OCI-LY1 (cell line): ENCODE results near the gene ZNF648.

Experiments
- H2AFZ ChIP-seq: fragments of 200-600 bp; sonication (generic), shearing (Covaris generic); 2 replicates; pipeline ENCODE4 v1.6.0; 2014; ENCODE audit warnings: antibody characterized with exemption, mild to moderate bottlenecking, low read length
- H3F3A ChIP-seq: fragments of 200-600 bp; sonication (generic), shearing (Covaris generic); 2 replicates; pipeline ENCODE4 v1.6.0; 2014; ENCODE audit warnings: mild to moderate bottlenecking, antibody characterized with exemption, low read length, moderate library complexity; ENCODE audit not compliant: insufficient read depth
- H3K27ac ChIP-seq: fragments of 200-600 bp; sonication (generic); 2 replicates; pipeline ENCODE4 v1.5.1; 2014; ENCODE audit warnings: low read length, mixed run types, mild to moderate bottlenecking, low read depth; ENCODE audit not compliant: poor library complexity, severe bottlenecking
- H3K27me3 ChIP-seq: fragments of 200-600 bp; sonication (generic); 2 replicates; pipeline ENCODE4 v1.6.0; 2014; ENCODE audit warnings: antibody characterized with exemption, mild to moderate bottlenecking, low read length, moderate library complexity; ENCODE audit not compliant: insufficient read depth
- H3K36me3 ChIP-seq: fragments of 200-600 bp; sonication (generic); 2 replicates; pipeline ENCODE4 v1.6.1; 2014; ENCODE audit warnings: mild to moderate bottlenecking, antibody characterized with exemption, low read length, moderate library complexity, mixed read lengths; ENCODE audit not compliant: insufficient read depth
- H3K4me1 ChIP-seq: fragments of 200-600 bp; sonication (generic); 2 replicates; pipeline ENCODE4 v1.5.1; 2014; ENCODE audit warnings: mild to moderate bottlenecking, low read length, moderate library complexity; ENCODE audit not compliant: insufficient read depth, severe bottlenecking
- H3K4me2 ChIP-seq: fragments of 200-600 bp; sonication (generic), shearing (Covaris generic); 2 replicates; pipeline ENCODE4 v1.6.1; 2014; ENCODE audit warnings: low read length
- H3K4me3 ChIP-seq: fragments of 200-600 bp; sonication (generic); 2 replicates; pipeline ENCODE4 v1.5.1; 2014; ENCODE audit warnings: low read length, low read depth, mild to moderate bottlenecking, mixed read lengths; ENCODE audit not compliant: poor library complexity, severe bottlenecking
- H3K79me2 ChIP-seq: fragments of 200-600 bp; shearing (Covaris generic); 2 replicates; pipeline ENCODE4 v1.6.1; 2016; ENCODE audit warnings: mixed run types, low read length, mixed read lengths; ENCODE audit not compliant: insufficient read depth
- H3K9ac ChIP-seq: fragments of 200-600 bp; sonication (generic), shearing (Covaris generic); 2 replicates; pipeline ENCODE4 v1.6.1; 2014; ENCODE audit warnings: mild to moderate bottlenecking, low read length, mixed read lengths
- H3K9me2 ChIP-seq: fragments of 200-600 bp; sonication (generic), shearing (Covaris generic); 2 replicates; pipeline ENCODE4 v1.6.1; 2014; ENCODE audit warnings: low read depth, mild to moderate bottlenecking, low read length, mixed read lengths
- H3K9me3 ChIP-seq: fragments of 200-600 bp; shearing (Covaris generic); 2 replicates; pipeline ENCODE4 v1.6.1; 2014; ENCODE audit warnings: low read length, mixed read lengths
- H4K20me1 ChIP-seq: fragments of 200-600 bp; sonication (generic), shearing (Covaris generic); 2 replicates; pipeline ENCODE4 v1.6.0; 2016; ENCODE audit warnings: mild to moderate bottlenecking, low read length; ENCODE audit not compliant: insufficient read depth
- EZH2 ChIP-seq: fragments of 200-600 bp; sonication (generic), shearing (Covaris generic); IDR thresholded peaks from 2 replicates; pipeline ENCODE4 v1.8.0; 2017; ENCODE audit warnings: borderline replicate concordance, mixed run types, mild to moderate bottlenecking, antibody characterized with exemption, low read length, moderate library complexity, mixed read lengths
- TF ChIP-seq, protein P1 (sequence below): fragments of 200-600 bp; sonication (generic), shearing (Covaris generic); IDR thresholded peaks from 2 replicates; pipeline ENCODE4 v1.5.1; 2017; ENCODE audit warnings: mild to moderate bottlenecking, antibody characterized with exemption, low read length, moderate library complexity, mixed read lengths

Gene ZNF648

DNA sequence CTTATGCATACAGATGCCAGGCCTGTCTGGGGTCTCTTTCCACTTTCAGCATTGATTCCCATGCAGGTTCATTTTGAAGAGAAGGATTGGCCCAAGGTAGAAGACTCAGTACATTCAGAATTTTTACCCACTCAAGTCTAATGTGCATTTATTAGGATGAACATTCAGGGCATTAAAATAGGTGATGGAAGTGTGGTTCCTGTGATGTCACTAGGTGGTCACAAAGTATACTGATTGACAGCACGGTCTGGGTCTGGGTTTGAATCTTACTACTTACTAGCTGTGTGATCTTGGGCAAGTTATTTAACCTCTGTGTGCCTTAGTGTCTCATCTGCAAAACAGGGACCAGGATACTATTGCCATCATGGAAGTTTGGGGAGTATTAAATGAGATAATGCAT is 711 bp upstream of the ZNF648 start:
- Histone ChIP-seq H3K9me3 (no peaks in the 10 kb centered on the region), H3K9me2 (no peaks in the 10 kb centered on the region), H3K4me3 (no peak overlapping the region), H3F3A (no peaks in the 10 kb centered on the region), H3K9ac (no peak overlapping the region), H3K36me3 (no peaks in the 10 kb centered on the region), H3K79me2 (no peaks in the 10 kb centered on the region), H4K20me1 (no peaks in the 10 kb centered on the region), H3K27me3 (no peaks in the 10 kb centered on the region), H3K4me2 (no peak overlapping the region), H2AFZ (no peak overlapping the region), H3K4me1 (no peaks in the 10 kb centered on the region), H3K27ac (no peak overlapping the region)
- no peak for TF ChIP-seq EZH2
- TF ChIP-seq, protein P1, sequence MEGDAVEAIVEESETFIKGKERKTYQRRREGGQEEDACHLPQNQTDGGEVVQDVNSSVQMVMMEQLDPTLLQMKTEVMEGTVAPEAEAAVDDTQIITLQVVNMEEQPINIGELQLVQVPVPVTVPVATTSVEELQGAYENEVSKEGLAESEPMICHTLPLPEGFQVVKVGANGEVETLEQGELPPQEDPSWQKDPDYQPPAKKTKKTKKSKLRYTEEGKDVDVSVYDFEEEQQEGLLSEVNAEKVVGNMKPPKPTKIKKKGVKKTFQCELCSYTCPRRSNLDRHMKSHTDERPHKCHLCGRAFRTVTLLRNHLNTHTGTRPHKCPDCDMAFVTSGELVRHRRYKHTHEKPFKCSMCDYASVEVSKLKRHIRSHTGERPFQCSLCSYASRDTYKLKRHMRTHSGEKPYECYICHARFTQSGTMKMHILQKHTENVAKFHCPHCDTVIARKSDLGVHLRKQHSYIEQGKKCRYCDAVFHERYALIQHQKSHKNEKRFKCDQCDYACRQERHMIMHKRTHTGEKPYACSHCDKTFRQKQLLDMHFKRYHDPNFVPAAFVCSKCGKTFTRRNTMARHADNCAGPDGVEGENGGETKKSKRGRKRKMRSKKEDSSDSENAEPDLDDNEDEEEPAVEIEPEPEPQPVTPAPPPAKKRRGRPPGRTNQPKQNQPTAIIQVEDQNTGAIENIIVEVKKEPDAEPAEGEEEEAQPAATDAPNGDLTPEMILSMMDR: no peak

DNA sequence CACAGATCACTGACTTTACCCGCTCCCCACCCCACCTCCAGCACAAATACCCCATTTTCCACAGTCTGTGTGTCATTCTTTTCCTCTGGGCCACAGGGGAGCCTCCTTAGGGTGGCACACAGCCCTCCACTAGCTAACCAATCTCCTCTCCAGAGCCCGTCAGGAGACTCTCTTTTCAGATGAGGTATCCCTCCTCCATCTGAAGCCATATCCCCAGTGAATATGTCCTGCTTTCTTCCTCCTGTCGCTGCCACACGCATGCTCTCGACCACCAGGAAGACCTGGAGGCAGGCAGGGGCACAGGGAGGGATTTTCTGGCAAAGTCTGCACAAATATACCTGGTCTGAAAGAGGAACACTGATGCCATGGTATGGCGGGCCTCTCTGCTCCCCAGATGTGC is 635 bp downstream of the ZNF648 start:
- Histone ChIP-seq H3K79me2 (no peaks in the 10 kb centered on the region), H3K4me3 (no peak overlapping the region), H3K9me3 (no peaks in the 10 kb centered on the region), H3K27me3 (no peaks in the 10 kb centered on the region), H3K27ac (no peak overlapping the region), H4K20me1 (no peaks in the 10 kb centered on the region), H3K36me3 (no peaks in the 10 kb centered on the region), H3K9me2 (no peaks in the 10 kb centered on the region), H3K4me2 (no peak overlapping the region), H3F3A (no peaks in the 10 kb centered on the region), H3K4me1 (no peaks in the 10 kb centered on the region), H3K9ac (no peak overlapping the region), H2AFZ (no peak overlapping the region)
- TF ChIP-seq EZH2: no peak

DNA sequence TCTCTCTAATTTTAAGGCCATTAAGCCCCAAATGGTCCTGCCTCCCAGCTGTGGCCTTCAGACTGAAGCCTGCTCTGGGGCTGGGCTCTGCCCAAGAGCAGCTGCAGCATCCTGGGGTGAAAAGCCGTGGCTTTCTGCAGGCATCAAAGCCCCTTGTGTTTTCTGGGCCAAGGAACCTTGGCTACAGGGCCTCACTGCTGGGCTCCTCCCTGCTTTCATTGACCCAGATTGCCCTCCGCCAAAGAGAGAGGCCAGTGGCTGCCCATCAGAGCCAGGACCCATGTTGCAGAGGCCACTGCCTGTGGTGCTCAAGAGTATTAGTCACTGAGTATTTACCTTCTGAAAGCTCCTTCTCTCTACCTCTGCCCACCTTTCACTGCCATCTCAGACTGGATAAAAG is 1.6 kb downstream of the ZNF648 start:
- no peak for TF ChIP-seq EZH2
- TF ChIP-seq, protein P1: no peak
- Histone ChIP-seq H3K4me1 (no peaks in the 10 kb centered on the region), H3K27ac (no peak overlapping the region), H3K79me2 (no peaks in the 10 kb centered on the region), H3K9me2 (no peaks in the 10 kb centered on the region), H3K4me2 (no peak overlapping the region), H3K9me3 (no peaks in the 10 kb centered on the region), H3F3A (no peaks in the 10 kb centered on the region), H3K27me3 (no peaks in the 10 kb centered on the region), H3K36me3 (no peaks in the 10 kb centered on the region), H2AFZ (no peak overlapping the region), H3K4me3 (no peak overlapping the region), H3K9ac (no peak overlapping the region), H4K20me1 (no peaks in the 10 kb centered on the region)

DNA sequence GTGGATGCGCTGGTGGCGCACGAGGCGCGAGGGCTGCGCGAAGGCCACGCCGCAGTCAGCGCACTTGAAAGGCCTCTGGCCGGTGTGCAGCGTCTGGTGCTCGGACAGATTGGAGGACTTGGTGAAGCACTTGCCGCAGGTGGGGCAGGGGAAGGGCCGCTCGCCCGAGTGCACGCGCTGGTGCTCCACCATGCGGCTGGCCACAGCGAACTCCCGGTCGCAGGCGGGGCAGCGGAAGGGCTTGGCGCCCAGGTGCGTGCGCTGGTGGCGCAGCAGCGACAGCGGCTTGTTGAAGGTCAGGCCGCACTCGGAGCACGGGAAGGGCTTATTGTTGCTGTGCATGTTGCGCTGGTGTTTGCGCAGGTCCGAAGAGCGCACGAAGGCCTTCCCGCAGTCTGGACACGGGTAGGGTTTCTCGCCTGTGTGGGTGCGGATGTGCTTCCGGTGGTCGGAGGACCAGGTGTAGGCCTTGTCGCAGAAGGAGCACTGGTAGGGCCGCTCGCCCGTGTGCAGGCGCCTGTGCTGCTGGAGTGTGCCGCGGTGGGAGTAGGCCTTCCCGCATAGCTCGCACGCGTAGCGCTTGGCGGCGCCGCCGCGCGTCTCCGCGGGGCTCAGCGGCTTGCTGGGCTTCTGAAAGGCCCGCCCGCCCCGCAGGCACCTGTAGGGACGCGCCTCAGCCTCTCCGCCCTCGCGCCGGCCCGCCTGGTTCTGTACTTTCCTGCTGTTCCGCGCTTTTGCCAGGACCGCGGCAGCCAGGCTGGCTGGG is 4.7 kb downstream of the ZNF648 start:
- Histone ChIP-seq H2AFZ (no peak overlapping the region), H3K9ac (no peak overlapping the region), H3K4me2 (no peak overlapping the region)

More for the DNA sequence above, 4.7 kb downstream of the ZNF648 start:
- no peaks in the 10 kb centered on the region for H4K20me1 ChIP-seq
- H3K27ac ChIP-seq: no peak overlapping the region
- H3K36me3 ChIP-seq: no peaks in the 10 kb centered on the region
- H3K9me2 ChIP-seq: no peaks in the 10 kb centered on the region
- no peak for TF ChIP-seq EZH2
- TF ChIP-seq, protein P1: no peak
- no peaks in the 10 kb centered on the region for H3K9me3 ChIP-seq
- H3K27me3 ChIP-seq: no peaks in the 10 kb centered on the region
- no peaks in the 10 kb centered on the region for H3K4me1 ChIP-seq
- H3F3A ChIP-seq: no peaks in the 10 kb centered on the region
- no peak overlapping the region for H3K4me3 ChIP-seq
- H3K79me2 ChIP-seq: no peaks in the 10 kb centered on the region
